ENCODE results near the gene MT1B. TPM values are rescaled to one million over a fixed set of nuclear protein-coding genes. Genes with fewer than 3 reads are reported as not detected.
"Not testable (repeated sequence)": the region's sequence is repeated elsewhere in the genome, so short reads cannot be mapped to it uniquely, and the experiment has no call there.

The MT1B gene
- polyA plus RNA-seq, 1 of the 3 experiments (the other 2 are of a cell fraction) = not detected

DNA sequence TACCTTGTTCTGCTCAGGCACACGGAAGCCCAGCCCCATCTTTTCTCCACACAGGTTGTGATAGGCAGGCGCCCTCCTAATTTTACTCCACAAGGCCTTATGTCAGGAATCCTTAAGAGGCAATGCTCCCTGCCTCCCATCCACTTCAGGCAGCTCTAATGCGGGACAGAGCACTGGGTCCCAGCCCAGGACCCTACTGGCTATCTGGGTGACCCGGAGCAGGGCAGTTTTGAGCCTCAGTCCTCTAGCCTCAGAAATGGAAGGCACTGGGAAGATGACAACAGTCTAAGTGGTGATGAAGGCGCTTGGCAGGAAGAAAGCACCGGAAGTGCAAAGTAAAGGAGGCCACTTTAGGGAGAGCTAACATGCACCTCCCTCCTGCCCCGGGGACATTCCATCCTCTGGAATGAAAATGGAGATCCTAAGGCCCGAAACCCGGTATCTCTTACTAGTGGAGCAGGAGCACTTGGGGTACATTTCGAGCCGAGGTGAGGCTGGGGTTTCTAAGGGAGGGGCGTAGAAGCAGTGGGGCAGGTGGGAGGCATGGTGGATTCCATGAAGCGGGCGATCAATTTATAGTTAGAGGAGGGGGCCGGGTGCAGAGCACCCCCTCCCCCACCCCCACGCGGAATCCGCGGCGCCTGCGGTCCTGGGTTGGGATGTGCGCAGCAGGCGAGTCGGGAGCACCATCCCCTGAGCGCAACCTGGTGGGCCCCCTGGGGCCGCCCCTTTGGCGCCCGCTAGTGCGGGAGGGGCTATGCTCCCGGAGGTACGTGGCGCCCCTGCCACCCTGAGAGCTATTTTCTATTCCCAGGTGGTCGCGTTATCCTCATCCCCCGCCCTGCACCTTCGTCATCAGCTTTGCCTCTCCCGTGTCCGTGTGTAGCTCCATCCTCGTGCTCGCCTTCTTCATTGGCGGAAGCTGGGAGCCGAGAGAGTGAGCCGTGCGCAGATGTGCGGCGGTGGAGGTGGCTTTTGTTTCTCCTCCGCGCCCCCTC, 11.0 kb downstream of the MT1B start:
- H3F3A ChIP-seq (replicated peaks; ENCODE audit: insufficient read depth) = no peaks in the 10 kb centered on the region
- H3K27me3 ChIP-seq (ENCODE audit: insufficient read depth) = peaks cover 29% of the 10 kb centered on the region; the same call in 1 of the 2 replicates
- no peak overlapping the region for H3K27ac ChIP-seq (ENCODE audit: low read depth in 2 of 2, low read length in 1 of 2)
- no peaks in the 10 kb centered on the region for H4K20me1 ChIP-seq (ENCODE audit: insufficient read depth)
- DNase-seq = no peak
- POLR2A ChIA-PET = no interaction called here
- H3K9ac ChIP-seq = no peak overlapping the region
- no peak overlapping the region for H3K4me3 ChIP-seq (ENCODE audit: low read depth in 2 of 2, low read length in 1 of 2)
- TF ChIP-seq EZH2phosphoT487 (IDR thresholded peaks at IDR 0.05; ENCODE audit: borderline replicate concordance, low read depth) (no peak), RCOR1 (IDR thresholded peaks at IDR 0.05; ENCODE audit: low read length) (no peak), TEAD4 (IDR thresholded peaks at IDR 0.05; ENCODE audit: borderline replicate concordance, insufficient read depth) (no peak)
- WGBS (ENCODE audit: low lambda C conversion rate) = 67% methylated on average over 36 of the region's 48 CpGs
- no peaks in the 10 kb centered on the region for H3K79me2 ChIP-seq (ENCODE audit: insufficient read depth)
- peaks cover 0 to 6% of the 10 kb centered on the region in 2 experiments; a peak in 1 of 4 replicates for H3K4me1 ChIP-seq (ENCODE audit: control insufficient read depth in 1 of 2, insufficient read depth in 2 of 2, low read depth in 1 of 2, low read length in 1 of 2)
- no peaks in the 10 kb centered on the region for H3K36me3 ChIP-seq (replicated peaks in 1 of 2; ENCODE audit: control insufficient read depth in 1 of 2, insufficient read depth in 2 of 2, low read length in 1 of 2)
- CTCF ChIA-PET = interaction anchor here (2.2 kb wide), 1 partner anchor 62 kb away, joined by 5 read pairs; no protein-coding TSS in a partner anchor
- H2AFZ ChIP-seq (ENCODE audit: low read depth) = no peak overlapping the region
- no peaks in the 10 kb centered on the region for H3K9me2 ChIP-seq
- no peaks in the 10 kb centered on the region for H3K9me3 ChIP-seq
- H3K4me2 ChIP-seq = no peak overlapping the region

- H3K9ac ChIP-seq = no peak overlapping the region
- H3F3A ChIP-seq (replicated peaks; ENCODE audit: insufficient read depth) = no peaks in the 10 kb centered on the region
- H4K20me1 ChIP-seq (ENCODE audit: insufficient read depth) = no peaks in the 10 kb centered on the region
- peaks cover 40% of the 10 kb centered on the region for H3K27me3 ChIP-seq (ENCODE audit: insufficient read depth)
- no peak overlapping the region for H2AFZ ChIP-seq (ENCODE audit: low read depth)
- no peaks in the 10 kb centered on the region for H3K9me3 ChIP-seq
- no peak overlapping the region for H3K27ac ChIP-seq (ENCODE audit: low read depth in 2 of 2, low read length in 1 of 2)
- no peaks in the 10 kb centered on the region for H3K36me3 ChIP-seq (replicated peaks in 1 of 2; ENCODE audit: control insufficient read depth in 1 of 2, insufficient read depth in 2 of 2, low read length in 1 of 2)
- H3K4me2 ChIP-seq = no peak overlapping the region
- WGBS (ENCODE audit: low lambda C conversion rate) = 88% methylated on average over 1 of the region's 1 CpG
- TF ChIP-seq EZH2phosphoT487 (IDR thresholded peaks at IDR 0.05; ENCODE audit: borderline replicate concordance, low read depth) (no peak), MAX (IDR thresholded peaks at IDR 0.05; ENCODE audit: low read depth) (no peak), NFIC (IDR thresholded peaks at IDR 0.05; ENCODE audit: borderline replicate concordance) (no peak), USF2 (IDR thresholded peaks at IDR 0.05; ENCODE audit: borderline replicate concordance, low read depth, low read length) (no peak)
- DNase-seq = no peak
- ChIA-PET POLR2A (no interaction called here), CTCF (interaction anchor here (2.2 kb wide), 1 partner anchor 64 kb away, joined by 5 read pairs; no protein-coding TSS in a partner anchor)
- H3K9me2 ChIP-seq = no peaks in the 10 kb centered on the region
- no peaks in the 10 kb centered on the region; a peak in 1 of 4 replicates for H3K4me1 ChIP-seq (ENCODE audit: control insufficient read depth in 1 of 2, insufficient read depth in 2 of 2, low read depth in 1 of 2, low read length in 1 of 2)
- H3K79me2 ChIP-seq (ENCODE audit: insufficient read depth) = no peaks in the 10 kb centered on the region
- no peak overlapping the region for H3K4me3 ChIP-seq (ENCODE audit: low read depth in 2 of 2, low read length in 1 of 2)
Observed at GRCh38 chr16:56664506-56664905, 12.8 kb downstream of the MT1B start.

DNA sequence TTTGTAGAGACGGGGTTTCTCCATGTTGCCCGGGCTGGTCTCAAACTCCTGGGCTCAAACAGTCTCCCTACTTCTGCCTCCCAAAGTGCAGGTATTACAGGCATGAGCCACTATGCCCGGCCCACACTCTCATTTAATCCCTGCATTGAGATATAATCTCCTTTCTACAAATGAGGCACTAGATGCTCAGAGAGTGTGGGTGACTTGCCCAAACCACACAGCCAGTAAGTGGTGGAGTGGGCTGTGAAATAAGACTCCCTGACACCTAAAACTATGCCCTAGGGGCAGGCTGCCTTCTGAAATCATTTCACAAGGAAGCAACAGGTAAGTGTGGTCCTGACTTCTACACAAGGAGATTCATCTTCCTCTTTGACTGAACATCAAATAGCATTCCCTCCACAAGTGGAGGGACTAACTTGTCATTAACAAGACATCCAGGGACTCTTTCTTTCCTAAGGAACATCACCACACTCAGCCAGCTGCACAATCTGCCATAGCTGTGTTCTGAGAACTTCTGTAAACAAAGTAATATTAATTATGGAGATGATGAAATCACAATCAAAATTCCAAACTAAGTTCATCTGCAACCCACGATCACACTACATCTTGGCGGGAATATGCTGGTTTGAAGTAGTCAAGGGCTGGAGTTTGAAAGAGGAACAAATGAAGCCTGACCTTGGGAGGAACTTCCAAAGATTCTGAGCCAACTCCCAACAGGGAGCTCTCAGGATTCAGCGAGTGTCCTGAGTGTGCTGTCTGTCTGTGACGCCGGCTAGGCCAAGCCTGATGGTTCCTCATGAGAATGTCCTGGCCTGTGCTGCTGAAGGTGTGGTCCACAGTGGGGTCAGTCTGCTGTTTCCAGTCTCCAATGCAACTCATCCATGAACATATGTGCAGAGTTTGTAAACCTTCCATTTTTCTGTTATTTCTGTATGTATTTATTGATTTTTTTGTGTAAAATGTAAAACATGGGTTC, 13.9 kb downstream of the MT1B start:
- H4K20me1 ChIP-seq (ENCODE audit: insufficient read depth); H3F3A ChIP-seq (replicated peaks; ENCODE audit: insufficient read depth); H3K4me3 ChIP-seq (ENCODE audit: low read depth in 2 of 2, low read length in 1 of 2); H3K4me2 ChIP-seq; H3K36me3 ChIP-seq (replicated peaks in 1 of 2; ENCODE audit: control insufficient read depth in 1 of 2, insufficient read depth in 2 of 2, low read length in 1 of 2); DNase-seq; H3K4me1 ChIP-seq (ENCODE audit: control insufficient read depth in 1 of 2, insufficient read depth in 2 of 2, low read depth in 1 of 2, low read length in 1 of 2); H3K27ac ChIP-seq (ENCODE audit: low read depth in 2 of 2, low read length in 1 of 2); H3K9me2 ChIP-seq; POLR2A ChIA-PET; H3K9ac ChIP-seq; H2AFZ ChIP-seq (ENCODE audit: low read depth); H3K79me2 ChIP-seq (ENCODE audit: insufficient read depth); CTCF ChIA-PET; H3K9me3 ChIP-seq: not testable (repeated sequence)
- peaks cover 50% of the 10 kb centered on the region for H3K27me3 ChIP-seq (ENCODE audit: insufficient read depth)
- 71% methylated on average over 6 of the region's 8 CpGs for WGBS (ENCODE audit: low lambda C conversion rate)
